Umbilical cord (tissue), 2 donors: ENCODE data around the gene RSPH6A. TPM values are rescaled to one million over a fixed set of nuclear protein-coding genes. Genes with fewer than 3 reads are reported as not detected.

Source experiments
- DNase-seq: peaks from one replicate; pipeline ENCODE4 v3.0.0-alpha.2; 2015; ENCODE audit warnings: low spot score
- total RNA-seq: library from RNA; depleted of rRNA; stranded (reverse); fragments of >200 nt; gene quantifications from one replicate; pipeline ENCODE4 v1.2.3, GENCODE V29; 2014; ENCODE audit warnings: low replicate concordance; ENCODE audit not compliant: insufficient read depth

The RSPH6A gene
- not detected for total RNA-seq

DNA sequence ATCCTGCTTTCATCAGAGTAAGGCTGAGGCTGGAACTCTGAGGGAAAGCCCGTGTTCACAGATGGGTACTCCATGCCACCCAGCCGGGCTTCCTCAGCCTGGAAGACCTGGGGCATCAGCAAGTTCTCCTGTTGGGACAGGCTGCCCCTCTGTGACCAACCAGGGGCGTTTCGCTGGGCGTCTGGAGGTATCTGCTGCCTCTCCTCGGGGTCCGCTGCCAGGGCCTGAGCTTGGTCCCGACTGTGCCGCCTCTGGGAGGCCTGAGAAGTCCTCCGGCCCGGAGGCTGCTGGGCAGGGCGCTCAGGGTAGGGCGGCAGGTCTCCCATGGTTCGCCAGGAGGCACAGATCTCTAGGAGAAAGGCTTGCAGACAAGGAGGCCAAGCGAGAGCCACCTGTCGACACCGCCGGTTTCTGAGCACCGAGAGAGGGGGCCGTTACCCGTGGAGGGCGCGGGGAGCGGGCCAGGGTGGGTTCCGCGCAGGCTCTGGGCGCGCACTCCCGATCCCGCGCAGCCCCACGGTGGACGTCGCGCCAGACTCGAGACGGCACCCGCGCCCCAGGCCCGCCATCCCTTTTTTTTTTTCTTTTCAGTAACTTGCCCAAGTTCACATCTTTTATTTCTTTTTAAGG lies at the start of gene RSPH6A:
Gene RSPH6A, minus strand, starts transcription at position 458 of the 630 bp plus-strand sequence. Its CDS starts 132 bp downstream, at position 326.
- no peak for DNase-seq

DNA sequence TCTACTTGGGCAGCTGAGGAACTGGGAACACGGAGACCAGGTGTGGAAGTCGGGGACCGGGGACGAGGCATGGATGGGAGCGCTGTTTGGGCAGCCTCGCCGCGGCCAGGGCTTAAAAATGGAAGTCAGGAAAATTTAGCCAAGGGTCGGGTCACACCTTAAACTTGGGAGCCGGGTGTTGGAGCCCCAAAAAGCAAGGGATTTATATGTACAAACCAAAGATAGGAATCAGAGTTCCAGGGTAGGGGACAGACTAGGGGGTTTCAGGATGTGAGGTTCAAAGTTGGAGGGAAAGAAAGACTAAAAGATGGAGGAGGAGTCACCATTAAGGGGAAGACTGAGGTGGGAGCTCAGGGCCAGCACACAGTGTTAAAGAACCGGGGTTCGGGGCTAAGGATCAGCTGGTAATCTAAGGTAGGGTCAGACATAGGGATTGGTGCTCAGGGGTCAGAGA lies 49.5 kb upstream of the RSPH6A start:
- DNase-seq, result no peak

DNA sequence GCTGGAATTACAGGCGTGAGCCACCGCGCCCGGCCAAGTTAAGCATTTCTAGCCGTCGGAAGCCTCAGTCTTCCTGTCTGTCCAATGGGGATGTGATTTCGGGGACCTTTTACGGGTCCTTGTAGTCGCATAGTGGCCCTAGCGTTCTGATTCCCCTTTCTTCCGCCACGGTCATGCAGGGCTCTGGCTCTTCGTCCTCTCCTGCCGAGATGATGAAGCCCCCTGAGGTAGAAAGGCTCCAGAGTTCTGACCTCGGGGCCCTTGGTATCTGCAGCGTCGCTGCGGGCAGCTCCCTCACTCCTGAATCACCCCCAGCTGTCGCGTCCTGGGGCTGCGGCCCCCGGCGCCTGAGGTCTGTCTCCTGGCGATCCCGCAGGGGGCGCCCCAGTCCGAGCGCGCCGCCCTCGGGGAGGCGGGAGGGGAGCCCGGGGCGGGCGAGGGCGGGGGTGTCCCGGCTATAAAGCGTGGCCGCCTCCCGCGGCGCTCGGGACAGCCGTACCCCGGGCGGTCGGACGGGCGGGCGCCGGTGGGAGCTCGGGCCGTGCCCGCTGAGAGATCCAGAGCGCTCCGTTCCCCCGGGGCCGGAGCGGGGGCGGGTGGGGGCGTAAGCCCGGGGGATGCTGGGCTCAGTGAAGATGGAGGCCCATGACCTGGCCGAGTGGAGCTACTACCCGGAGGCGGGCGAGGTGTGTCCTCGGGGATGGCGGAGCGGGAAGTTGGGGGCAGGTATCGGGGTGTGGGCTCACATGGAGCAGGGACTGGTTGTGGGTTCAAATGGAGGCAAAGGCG lies 48.9 kb upstream of the RSPH6A start, which contains the start of gene FOXA3:
Gene FOXA3, plus strand, starts transcription at position 487 of the 789 bp plus-strand sequence. Its CDS starts 131 bp downstream, at position 618.
- DNase-seq, result no peak

DNA sequence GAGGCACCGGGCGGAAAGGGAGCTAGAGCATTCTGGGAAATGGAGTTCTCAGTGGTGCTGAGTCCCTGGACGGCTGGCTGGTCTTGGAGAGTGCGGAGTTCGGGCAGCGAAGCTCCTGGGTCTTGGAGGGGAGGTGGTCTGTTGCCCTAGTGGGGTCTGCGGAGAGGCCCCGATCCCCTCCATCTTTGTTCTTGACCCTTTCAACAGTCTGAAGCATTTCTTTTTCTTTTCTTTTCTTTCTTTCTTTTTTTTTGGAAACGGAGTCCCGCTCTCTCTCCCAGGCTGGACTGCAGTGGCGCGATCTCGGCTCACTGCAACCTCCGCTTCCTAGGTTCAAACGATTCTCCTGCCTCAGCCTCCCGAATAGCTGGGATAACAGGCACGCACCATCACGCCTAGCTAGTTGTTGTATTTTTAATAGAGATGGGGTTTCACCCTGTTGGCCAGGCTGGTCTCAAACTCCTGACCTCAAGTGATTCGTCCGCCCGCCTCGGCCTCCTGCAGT lies 48.3 kb upstream of the RSPH6A start:
- DNase-seq, result no peak

DNA sequence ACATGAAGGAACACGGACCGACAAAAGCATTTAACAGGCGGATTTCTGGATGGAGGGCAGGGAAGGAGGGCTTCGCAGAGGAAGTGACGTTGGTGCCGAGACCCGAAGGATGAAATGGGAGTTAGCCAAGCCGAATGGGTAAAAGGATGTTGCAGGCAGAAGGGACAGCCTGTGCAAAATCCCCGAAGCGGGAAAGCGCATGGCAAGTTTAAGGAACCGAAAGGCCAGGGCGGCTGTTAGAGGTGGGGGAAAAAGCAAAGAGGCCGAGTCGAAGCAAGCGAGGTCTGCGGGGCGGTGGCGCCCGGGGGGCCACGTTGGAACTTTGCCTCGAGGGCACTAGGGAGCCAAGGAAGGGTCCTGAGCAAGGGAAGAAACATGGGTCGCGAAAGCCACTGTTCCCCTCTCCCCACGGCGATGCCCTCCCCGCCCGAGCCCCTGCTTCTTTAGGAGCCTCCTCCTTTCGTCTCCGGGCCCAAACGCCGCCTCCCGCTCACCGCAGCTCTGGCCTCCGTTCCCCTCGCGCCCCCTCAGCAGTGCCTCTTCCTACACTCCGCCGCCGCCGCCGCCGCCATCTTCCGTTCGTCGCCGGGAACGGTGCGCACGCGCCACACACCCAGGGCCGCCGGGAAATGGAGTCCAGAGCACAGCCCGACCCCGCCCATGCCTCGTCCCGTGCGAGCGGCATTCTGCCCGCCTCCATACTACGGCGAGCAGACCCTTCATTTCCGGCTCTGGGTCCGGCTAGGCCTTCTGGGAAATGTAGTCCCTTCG lies 47.6 kb upstream of the RSPH6A start, which contains the start of gene SYMPK:
Gene SYMPK, minus strand, starts transcription at position 584 of the 771 bp plus-strand sequence. CDS start 8,652 bp downstream, outside the sequence.
- peak; percentile 99 for DNase-seq

DNA sequence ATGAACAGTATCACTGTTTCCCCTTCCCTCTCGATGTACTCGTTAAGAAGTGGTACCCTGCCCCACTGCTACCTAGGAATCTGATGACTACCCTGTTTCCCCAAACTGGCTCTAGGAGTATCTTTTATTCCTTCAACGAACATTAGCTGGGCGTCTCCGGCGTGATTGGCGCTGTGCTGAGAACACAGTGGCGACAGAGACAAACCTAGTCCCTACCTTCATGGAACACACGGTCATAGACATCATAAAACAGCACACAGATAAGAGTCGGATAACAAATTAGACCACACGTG lies 47.1 kb upstream of the RSPH6A start:
- DNase-seq, result no peak

DNA sequence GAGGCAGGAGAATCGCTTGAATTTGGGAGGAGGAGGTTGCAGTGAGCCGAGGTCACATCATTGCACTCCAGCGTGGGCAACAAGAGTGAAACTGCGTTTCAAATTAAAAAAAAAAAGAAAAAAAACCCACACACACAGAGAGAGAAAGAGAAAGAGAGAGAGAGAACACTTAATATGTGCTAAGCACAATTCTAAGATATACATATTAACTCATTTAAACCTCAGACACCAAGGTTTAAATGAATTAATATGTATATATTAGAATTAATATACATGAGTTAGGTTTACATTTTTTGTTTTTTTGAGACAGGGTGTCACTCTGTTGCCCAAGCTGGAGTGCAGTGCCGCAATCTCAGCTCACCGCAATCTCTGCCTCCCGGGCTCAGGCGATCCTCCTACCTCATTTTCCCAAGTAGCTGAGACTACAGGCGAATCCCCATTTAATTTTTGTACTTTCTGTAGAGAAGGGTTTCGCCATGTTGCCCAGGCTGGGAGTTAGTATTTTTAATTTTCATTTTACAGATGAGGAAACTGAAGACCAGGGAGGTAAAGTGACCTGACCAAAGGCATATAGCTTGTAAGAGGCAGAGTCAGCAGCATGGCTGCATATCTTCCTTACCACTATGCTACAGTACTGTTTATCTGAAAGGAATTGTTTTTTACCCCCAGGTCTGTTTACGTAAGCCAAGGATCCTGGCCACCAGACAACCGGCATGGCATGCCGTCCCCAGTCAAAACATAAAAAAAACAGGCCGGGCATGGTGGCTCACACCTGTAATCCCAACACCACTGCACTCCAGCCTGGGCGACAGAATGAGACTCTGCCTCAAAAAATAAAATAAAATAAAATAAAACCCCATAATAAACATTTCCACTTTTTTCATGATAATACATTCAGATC lies 45.5 kb upstream of the RSPH6A start:
- no peak for DNase-seq

DNA sequence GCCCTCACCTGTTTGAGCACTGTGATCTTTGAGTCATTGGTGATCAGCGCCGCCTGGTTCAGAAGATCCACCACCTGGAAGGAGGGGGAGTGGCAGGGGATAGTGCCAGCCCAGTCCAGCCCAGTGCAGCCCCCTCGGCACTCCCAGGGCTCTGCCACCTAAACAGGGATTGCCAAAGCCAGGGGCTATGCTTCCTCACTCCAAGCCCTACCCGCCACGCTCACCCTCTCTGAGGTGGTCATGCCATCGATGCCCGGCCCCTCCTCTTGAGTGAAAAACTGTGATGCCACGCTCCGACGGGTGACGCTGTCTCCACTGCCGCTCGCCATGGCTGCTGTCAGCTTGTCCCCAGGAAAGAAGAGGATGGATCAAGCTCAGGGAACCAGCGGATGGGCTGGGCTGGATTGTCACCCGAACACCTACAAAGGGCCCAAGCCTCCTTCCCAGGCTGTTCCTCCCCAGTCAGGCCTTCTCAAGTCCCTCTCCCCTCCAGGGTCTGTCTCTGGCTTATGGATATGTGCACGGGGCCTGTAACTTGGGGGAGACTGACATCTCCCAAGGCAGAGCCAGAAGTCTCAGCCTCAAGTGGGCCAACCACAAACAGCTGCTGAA lies 39.2 kb upstream of the RSPH6A start:
- DNase-seq, result no peak

DNA sequence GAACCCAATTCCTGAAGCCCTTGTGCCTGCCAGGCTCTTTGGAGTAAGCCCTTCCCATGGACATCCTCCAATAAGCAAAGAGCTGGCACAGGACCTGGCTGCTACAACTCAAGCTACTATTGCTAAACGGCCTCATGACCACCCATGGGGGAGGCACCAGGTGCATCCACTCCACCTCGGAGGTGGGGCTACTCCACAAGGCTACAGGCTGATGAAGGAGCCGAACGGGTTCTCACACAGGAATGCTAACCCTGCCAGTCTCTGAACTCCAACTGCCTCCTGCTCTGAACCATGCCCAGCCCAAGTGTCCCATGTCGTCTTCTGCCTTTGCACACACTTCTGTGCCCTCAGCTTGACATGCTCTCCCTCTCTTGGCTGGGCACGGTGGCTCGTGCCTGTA lies 37.9 kb upstream of the RSPH6A start:
- DNase-seq, result no peak

DNA sequence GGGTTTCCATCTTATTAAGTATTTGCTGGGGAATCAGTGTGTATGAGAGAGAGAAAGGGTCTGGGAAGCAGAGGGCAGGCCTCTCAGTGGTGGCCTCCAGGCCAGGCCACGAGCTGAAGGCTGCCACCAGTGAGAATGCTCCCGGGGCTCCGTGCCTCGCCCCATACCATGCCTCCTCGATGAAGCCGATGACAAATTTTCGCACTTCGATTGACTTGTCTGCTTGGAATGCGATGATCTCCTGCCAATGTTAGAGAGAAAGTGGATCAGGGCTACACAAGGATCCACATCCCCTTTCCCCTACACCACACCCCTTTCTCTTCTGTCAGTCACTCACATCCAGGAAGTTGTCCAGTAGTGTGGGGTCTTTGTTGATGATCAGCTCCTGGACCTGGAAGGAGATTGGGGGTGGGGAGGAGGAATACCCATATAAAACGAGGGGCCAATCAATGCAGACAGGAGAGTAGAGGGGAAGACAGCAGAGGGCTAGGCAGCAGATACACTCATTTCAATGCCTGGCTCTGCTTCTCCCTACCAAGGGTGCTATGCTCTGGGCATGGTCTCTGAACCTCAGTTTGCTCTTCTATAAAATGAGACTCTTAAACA lies 37.1 kb upstream of the RSPH6A start:
- no peak for DNase-seq

DNA sequence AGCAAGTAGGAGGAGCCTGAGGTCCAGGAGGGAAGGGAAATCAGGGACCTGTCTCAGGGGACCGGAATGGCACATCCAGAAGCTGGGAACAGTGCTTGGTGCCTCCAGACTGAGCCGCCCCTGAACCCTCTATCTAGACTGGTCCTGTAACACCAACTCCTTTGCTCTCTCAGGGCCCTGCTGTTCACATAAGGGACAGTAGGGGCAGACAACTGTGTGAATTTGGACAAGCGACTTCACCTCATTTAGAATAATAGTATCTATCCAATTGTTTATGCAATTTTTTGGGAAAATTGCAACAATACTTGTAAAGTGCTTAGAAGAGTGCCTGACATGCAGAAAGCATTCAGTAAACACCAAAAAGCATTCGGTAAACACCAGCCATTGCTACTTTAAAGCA lies 33.8 kb upstream of the RSPH6A start:
- no peak for DNase-seq

DNA sequence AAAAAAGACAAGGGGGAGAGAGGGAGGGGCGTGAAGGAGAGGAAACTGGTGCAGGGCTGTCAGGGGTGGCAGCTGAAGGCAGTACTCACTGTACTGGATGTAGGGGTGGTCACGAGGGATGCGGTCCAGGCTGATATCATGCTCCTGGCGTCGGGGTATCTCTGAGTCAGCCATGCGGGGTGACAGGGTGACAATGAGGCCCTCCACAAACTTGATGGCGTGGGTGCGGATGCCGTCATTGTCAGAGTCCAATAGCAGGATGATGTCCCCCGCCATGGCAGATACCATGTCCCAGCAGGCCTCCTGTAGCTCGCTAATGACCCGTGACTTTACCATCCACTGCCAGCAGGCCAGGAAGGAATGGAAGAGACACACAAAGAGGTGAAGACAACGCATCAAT lies 32.6 kb upstream of the RSPH6A start:
- DNase-seq, result no peak

DNA sequence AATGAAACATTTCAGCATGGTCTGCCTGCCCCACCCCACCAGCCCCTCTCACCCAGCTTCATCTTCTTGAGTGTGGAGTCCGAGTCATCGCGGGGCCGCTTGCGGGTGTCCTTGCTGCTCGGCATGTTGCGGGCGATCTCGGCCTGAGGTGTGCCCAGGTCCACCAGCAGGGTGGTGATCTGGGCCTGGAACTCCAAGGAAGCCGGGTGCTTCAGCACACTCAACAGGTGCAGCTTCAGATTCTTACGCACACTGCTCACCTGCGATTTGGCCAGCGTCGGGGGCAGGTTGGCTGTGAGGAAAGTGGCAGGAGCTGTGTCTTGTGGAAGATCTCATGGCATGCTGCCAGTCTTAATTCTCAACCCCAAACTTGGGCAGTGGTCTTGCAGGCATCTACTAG lies 27.1 kb upstream of the RSPH6A start:
- DNase-seq, result no peak

DNA sequence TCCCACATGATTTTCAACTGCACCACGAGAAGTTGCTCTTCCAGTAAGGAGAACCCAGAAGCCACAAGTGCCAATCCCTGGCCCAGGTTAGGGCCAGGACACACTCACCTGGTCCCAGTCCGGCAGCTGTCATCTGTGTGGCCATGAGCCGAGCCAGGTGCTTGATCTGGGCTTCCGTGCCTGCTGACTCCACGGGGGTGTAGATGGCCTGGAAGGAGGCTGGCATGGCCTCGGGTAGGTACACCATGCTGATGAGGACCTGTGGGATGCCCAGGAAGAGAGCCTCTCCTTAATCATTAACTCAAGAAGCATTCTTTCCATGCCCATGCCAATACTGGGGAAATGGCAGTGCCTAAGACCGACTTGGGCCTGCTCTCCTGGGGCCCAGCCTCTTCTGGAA lies 19.9 kb upstream of the RSPH6A start:
- DNase-seq, result no peak

DNA sequence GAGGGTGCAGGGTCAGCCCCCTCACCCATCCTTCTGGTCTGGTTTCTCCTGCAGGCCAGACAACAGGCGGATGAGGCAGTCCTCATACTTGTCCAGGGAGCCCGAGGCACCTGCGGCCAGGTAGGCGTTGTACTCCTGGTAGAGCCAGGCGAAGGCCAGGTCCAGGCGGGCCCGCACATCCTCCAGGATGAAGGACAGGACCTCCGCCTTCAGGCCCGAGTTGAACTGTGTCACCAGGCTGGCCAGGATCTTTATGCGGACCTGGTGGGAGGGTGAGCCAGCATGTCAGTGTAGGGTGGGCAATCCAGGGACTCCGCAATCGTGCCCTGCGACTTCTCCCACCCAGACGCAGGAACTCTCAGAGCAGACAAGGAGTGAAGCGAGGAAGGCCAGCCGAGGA lies 13.8 kb upstream of the RSPH6A start:
- no peak for DNase-seq

DNA sequence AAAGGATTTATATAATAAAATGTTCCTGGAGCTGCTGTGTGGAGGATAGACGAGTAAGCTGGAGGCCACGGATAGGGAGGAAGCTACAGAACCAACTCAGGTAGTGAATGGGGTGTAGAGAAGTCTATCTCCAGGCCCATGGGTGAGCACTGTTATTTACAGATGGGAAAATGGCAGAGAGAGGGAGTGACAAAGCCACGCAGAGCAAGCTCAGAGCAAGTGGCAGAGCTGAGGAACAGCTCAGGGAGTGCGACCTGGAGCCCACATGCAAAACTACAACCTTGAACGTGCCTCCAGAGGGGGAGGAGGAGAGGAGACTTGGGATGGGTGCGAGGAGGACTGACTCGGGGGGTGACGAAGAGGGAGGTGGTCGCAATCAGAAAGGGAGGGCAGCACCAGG lies 13.4 kb upstream of the RSPH6A start:
- DNase-seq, result no peak

DNA sequence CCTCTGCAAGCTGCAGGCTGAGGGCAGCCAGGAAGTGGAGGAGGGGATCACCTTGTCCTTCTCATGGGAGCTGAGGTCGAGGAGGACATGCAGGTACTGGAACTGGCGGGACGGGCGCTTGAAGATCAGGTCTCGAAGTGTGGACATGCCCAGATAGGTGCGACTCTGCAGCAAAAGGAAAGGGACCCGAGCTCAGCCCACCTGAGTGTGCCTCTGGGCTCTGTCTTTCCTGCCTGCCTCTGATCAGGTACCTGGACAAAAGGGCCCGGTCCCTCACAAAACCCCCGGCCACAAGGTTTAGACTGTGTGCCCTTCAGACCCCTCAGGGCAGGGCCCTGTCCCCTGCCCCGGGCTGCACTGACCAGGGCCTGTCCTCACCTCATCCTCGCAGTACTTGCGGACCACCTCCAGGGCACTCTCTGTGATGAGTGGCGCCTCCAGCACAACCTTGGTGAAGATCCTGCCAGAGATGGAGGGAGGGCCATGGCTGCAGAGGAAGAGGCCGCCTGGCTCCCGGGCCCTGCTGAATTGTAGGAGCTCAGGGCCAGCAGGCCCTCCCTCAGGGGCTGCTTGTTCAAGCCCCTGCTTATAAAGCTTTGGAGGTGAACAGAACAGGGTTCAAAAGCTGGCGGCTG lies 12.5 kb upstream of the RSPH6A start:
- DNase-seq, result no peak

DNA sequence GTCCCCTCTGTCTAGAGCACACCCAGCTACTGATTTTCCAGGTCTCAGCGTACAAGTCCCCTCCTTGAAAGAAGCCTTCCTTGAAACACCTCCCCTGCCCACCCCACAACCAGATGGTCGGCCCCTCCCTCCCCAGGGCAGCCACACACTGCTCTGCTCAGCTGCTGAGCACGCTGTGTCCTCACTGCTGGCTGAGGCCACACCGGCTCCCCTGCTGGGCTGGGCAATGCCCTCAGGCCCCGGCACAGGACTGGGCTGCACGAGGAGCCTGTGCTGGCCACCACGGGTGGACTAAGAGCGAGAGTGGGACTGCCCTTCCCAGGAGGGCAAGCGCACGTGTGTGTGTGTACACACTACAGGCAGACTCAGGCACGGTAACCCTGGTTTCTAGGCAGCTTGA lies 11.8 kb upstream of the RSPH6A start:
- DNase-seq, result no peak
